ENCODE results near the gene SLC25A26. TPM values are rescaled to one million over a fixed set of nuclear protein-coding genes. Genes with fewer than 3 reads are reported as not detected.

SLC25A26 gene
- total and polyA plus RNA-seq, 7 donors, result 21.0 to 43.6 (median 31.9) TPM

GRCh38 chr3:66200147-66200546 lies 20.7 kb upstream of the SLC25A26 start:
- Histone ChIP-seq H3K27me3 (ENCODE audit: insufficient read depth in 3 of 3, low read length in 2 of 3) (no peaks in the 10 kb centered on the region), H3K36me3 (ENCODE audit: insufficient read depth in 1 of 2, low read depth in 1 of 2) (no peaks in the 10 kb centered on the region), H3K9me3 (no peaks in the 10 kb centered on the region), H3K4me1 (peaks cover 2% of the 10 kb centered on the region), H3K27ac (no peak overlapping the region), H3K4me3 (no peak overlapping the region)
- ATAC-seq, result no peak
- no peak for TF ChIP-seq CTCF (IDR thresholded peaks at IDR 0.05)
- no peak for DNase-seq
- intact Hi-C loops (cut with DNase I), result no loop called here
- 28 to 41% (median 37%) methylated on average over 3 of the region's 3 CpGs for WGBS, 3 donors

GRCh38 chr3:66200786-66201185 lies 20.0 kb upstream of the SLC25A26 start:
- intact Hi-C loops (cut with DNase I), result no loop called here
- Histone ChIP-seq H3K9me3 (no peaks in the 10 kb centered on the region), H3K4me3 (no peak overlapping the region), H3K27me3 (ENCODE audit: insufficient read depth in 3 of 3, low read length in 2 of 3) (no peaks in the 10 kb centered on the region), H3K36me3 (ENCODE audit: insufficient read depth in 1 of 2, low read depth in 1 of 2) (no peaks in the 10 kb centered on the region), H3K4me1 (no peaks in the 10 kb centered on the region), H3K27ac (no peak overlapping the region)
- no peak for TF ChIP-seq CTCF (IDR thresholded peaks at IDR 0.05)
- ATAC-seq (no peak), DNase-seq (no peak)
- WGBS, 3 donors, result 66 to 82% (median 79%) methylated on average over 2 of the region's 2 CpGs

- no peaks in the 10 kb centered on the region for H3K36me3 ChIP-seq (ENCODE audit: insufficient read depth in 1 of 2, low read depth in 1 of 2)
- H3K4me1 ChIP-seq, result no peaks in the 10 kb centered on the region
- WGBS, 3 donors, result 82 to 96% (median 84%) methylated on average over 2 of the region's 2 CpGs
- TF ChIP-seq CTCF (IDR thresholded peaks at IDR 0.05), result no peak
- no peaks in the 10 kb centered on the region for H3K27me3 ChIP-seq (ENCODE audit: insufficient read depth in 3 of 3, low read length in 2 of 3)
- H3K4me3 ChIP-seq, result no peak overlapping the region
- H3K27ac ChIP-seq, result no peak overlapping the region
- ATAC-seq (no peak), DNase-seq (no peak)
- no peaks in the 10 kb centered on the region for H3K9me3 ChIP-seq
- intact Hi-C loops (cut with DNase I), result no loop called here
Measured at GRCh38 chr3:66203275-66203674, 17.5 kb upstream of the SLC25A26 start.

GRCh38 chr3:66206806-66207205 lies 14.0 kb upstream of the SLC25A26 start:
- no peak overlapping the region for H3K27ac ChIP-seq
- ATAC-seq (no peak), DNase-seq (no peak)
- no peak overlapping the region for H3K4me3 ChIP-seq
- WGBS, 3 donors, result 90 to 93% (median 92%) methylated on average over 7 of the region's 7 CpGs
- H3K36me3 ChIP-seq (ENCODE audit: insufficient read depth in 1 of 2, low read depth in 1 of 2), result no peaks in the 10 kb centered on the region
- TF ChIP-seq CTCF (IDR thresholded peaks at IDR 0.05), result no peak
- H3K4me1 ChIP-seq, result no peaks in the 10 kb centered on the region
- H3K9me3 ChIP-seq, result no peaks in the 10 kb centered on the region
- no peaks in the 10 kb centered on the region for H3K27me3 ChIP-seq (ENCODE audit: insufficient read depth in 3 of 3, low read length in 2 of 3)
- intact Hi-C loops (cut with DNase I), result no loop called here

GRCh38 chr3:66208189-66208588 lies 12.6 kb upstream of the SLC25A26 start:
- no peaks in the 10 kb centered on the region for H3K9me3 ChIP-seq
- no peaks in the 10 kb centered on the region for H3K4me1 ChIP-seq
- H3K27ac ChIP-seq, result no peak overlapping the region
- DNase-seq (no peak), ATAC-seq (no peak)
- intact Hi-C loops (cut with DNase I), result no loop called here
- WGBS, 3 donors, result 76 to 78% (median 77%) methylated on average over 3 of the region's 3 CpGs
- H3K4me3 ChIP-seq, result no peak overlapping the region
- TF ChIP-seq CTCF (IDR thresholded peaks at IDR 0.05), result no peak
- no peaks in the 10 kb centered on the region for H3K27me3 ChIP-seq (ENCODE audit: insufficient read depth in 3 of 3, low read length in 2 of 3)
- H3K36me3 ChIP-seq (ENCODE audit: insufficient read depth in 1 of 2, low read depth in 1 of 2), result no peaks in the 10 kb centered on the region
